Thymus (tissue), 11 donors: ENCODE data around the gene SFRP2. TPM values are rescaled to one million over a fixed set of nuclear protein-coding genes. Genes with fewer than 3 reads are reported as not detected.

Source experiments
- DNase-seq, 9 donors: peaks; one replicate each; pipeline ENCODE4 v3.0.0-alpha.2; 2013; ENCODE audit warnings: low spot score in 9 of 9, low read depth in 6 of 9, missing footprints in 1 of 9
- H3K27ac ChIP-seq, 2 donors: one replicate each; pipeline ENCODE4 v1.5.1; 2013; ENCODE audit warnings: control low read depth in 1 of 2, low read depth in 1 of 2, low read length in 1 of 2, mild to moderate bottlenecking in 1 of 2, moderate library complexity in 1 of 2
- H3K27me3 ChIP-seq, 2 donors: one replicate each; pipeline ENCODE4 v1.5.1; 2013; ENCODE audit warnings: low read length in 1 of 2; ENCODE audit not compliant: control insufficient read depth in 2 of 2, insufficient read depth in 1 of 2
- H3K36me3 ChIP-seq, 2 donors: one replicate each; pipeline ENCODE4 v1.5.1; 2013; ENCODE audit warnings: low read length in 1 of 2, mild to moderate bottlenecking in 1 of 2, moderate library complexity in 1 of 2; ENCODE audit not compliant: control insufficient read depth in 2 of 2, insufficient read depth in 2 of 2
- H3K4me1 ChIP-seq, 2 donors: one replicate each; pipeline ENCODE4 v1.5.1; 2013; ENCODE audit warnings: low read length in 2 of 2; ENCODE audit not compliant: control insufficient read depth in 2 of 2, insufficient read depth in 2 of 2
- H3K4me3 ChIP-seq, 2 donors: one replicate each; pipeline ENCODE4 v1.5.1; 2013; ENCODE audit warnings: low read length in 2 of 2, control low read depth in 1 of 2, mild to moderate bottlenecking in 1 of 2
- H3K9me3 ChIP-seq, 2 donors: one replicate each; pipeline ENCODE4 v1.5.1; 2013; ENCODE audit warnings: low read length in 1 of 2, mild to moderate bottlenecking in 1 of 2; ENCODE audit not compliant: control insufficient read depth in 2 of 2, insufficient read depth in 1 of 2
- WGBS: extraction: QIAGEN DNeasy Blood & Tissue Kit; methylation state at CpG from one replicate; pipeline ENCODE4 v1.1.7; 2013; 5-methylcytosine and 5-hydroxymethylcytosine counted together
- polyA plus RNA-seq: library from polyadenylated mRNA; stranded (reverse); fragments of 200-250 nt; gene quantifications from one replicate; pipeline ENCODE4 v1.2.3, GENCODE V29; 2013
- total RNA-seq: library from RNA; stranded (reverse); fragments of 120-200 nt; gene quantifications from one replicate; pipeline ENCODE4 v1.2.4, GENCODE V29; 2013
- donor health status: healthy.

The SFRP2 gene
- total and polyA plus RNA-seq, 2 donors: 0.96 to 1.7 TPM

DNA sequence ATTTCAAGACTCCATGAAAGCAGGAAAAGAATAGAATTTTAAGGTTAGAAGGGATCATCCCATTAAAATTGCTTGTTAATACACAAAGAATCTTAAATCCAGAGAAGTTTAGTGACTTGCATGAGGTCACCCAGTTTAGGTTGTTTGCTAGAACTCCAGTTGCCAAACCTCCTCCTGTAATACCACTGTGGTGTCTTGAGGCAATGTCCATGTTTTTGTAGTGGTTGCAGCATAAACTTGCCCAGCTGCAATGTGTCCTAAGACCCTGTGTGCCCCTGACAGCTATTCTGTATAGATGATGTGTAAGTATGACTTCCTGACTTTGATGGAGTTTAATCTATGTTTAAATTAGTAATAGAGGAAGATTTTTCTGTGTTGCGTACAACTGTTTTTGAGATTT, 6.3 kb downstream of the SFRP2 start:
- no peaks in the 10 kb centered on the region for H3K36me3 ChIP-seq
- no peak overlapping the region for H3K27ac ChIP-seq
- WGBS: 99% methylated on average over 1 of the region's 1 CpG
- no peak for DNase-seq
- H3K4me1 ChIP-seq: no peaks in the 10 kb centered on the region
- H3K4me3 ChIP-seq: no peak overlapping the region
- H3K9me3 ChIP-seq: no peaks in the 10 kb centered on the region
- peaks cover 15 to 44% of the 10 kb centered on the region in 2 donors for H3K27me3 ChIP-seq

DNA sequence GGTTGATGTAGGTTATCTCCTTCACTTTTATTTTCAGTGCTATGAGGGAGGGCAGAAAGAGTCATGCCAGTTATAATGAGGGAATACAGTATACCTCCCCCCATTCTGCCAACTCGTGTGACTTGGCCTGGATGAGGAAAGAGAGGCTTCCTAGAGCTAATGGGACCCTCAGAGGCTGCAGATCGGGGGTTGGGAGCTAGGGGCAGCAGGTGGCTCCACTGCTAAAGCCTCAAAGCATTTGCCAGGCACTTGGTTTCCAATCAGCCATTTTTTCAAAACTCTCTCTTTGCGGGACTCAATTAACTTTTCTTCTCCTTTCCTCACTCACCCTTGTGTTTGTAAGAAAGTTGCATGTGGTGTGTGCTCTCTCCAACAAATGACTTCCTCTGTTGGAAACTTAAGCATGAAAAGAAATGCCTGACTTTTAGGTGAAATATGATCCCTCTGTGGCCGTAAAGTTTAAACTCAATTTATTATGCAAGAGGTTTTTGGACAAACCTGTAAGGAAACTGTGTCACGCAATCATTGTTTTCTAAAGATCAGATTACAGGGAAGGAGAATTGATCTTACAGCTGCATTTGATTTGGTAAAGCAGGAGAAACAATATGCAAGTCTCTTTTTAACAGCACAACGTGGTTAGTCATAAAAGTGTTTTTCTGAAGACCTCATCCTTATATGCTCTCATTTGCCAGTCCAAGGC, 7.0 kb downstream of the SFRP2 start:
- Histone ChIP-seq H3K27ac (no peak overlapping the region), H3K9me3 (no peaks in the 10 kb centered on the region), H3K4me1 (no peaks in the 10 kb centered on the region), H3K4me3 (no peak overlapping the region), H3K27me3 (peaks cover 8 to 37% of the 10 kb centered on the region in 2 donors), H3K36me3 (no peaks in the 10 kb centered on the region)
- 45% methylated on average over 6 of the region's 6 CpGs for WGBS
- DNase-seq: no peak

DNA sequence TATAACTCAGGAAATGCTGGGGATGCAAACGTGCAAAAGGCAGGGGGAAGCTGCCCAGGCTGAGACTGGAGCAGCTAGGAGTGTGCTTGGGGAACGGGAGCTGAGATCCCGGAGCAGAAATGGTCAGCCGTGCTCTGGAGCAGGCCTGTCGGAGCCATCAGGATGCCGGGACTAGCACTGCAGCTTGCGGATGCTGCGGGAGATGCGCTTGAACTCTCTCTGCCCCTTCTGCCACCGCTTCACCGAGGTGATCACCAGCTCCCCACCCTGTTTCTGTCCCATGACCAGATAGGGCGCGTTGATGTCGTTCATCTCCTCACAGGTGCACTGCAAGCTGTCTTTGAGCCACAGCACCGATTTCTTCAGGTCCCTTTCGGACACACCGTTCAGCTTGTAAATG, 7.6 kb downstream of the SFRP2 start:
- Histone ChIP-seq H3K9me3 (no peaks in the 10 kb centered on the region), H3K4me1 (no peaks in the 10 kb centered on the region), H3K27me3 (peaks cover 7 to 31% of the 10 kb centered on the region in 2 donors), H3K36me3 (no peaks in the 10 kb centered on the region), H3K4me3 (no peak overlapping the region), H3K27ac (no peak overlapping the region)
- no peak for DNase-seq
- WGBS: 94% methylated on average over 17 of the region's 17 CpGs

DNA sequence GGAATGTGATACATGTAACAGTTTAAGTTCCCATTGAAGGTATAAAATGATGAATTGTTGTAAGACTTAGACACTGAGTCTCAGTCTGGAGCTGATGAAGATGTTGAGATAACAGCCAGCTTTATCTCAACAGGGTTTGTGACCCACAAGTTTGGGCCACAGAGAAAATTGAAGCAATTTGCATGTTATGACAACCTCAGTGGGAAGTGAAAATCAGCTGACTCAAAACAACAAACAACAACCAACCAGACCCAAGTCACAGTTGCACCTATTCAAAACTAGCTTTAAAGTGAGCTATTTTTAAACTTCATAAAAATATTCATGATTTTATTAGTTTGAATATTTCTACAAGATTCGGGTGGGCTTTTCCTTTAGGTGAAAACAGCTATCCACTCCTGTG, 8.0 kb downstream of the SFRP2 start:
- Histone ChIP-seq H3K4me3 (no peak overlapping the region), H3K36me3 (no peaks in the 10 kb centered on the region), H3K27ac (no peak overlapping the region), H3K9me3 (no peaks in the 10 kb centered on the region), H3K27me3 (peaks cover 2 to 27% of the 10 kb centered on the region in 2 donors), H3K4me1 (no peaks in the 10 kb centered on the region)
- no peak for DNase-seq
- WGBS: 89% methylated on average over 1 of the region's 1 CpG

DNA sequence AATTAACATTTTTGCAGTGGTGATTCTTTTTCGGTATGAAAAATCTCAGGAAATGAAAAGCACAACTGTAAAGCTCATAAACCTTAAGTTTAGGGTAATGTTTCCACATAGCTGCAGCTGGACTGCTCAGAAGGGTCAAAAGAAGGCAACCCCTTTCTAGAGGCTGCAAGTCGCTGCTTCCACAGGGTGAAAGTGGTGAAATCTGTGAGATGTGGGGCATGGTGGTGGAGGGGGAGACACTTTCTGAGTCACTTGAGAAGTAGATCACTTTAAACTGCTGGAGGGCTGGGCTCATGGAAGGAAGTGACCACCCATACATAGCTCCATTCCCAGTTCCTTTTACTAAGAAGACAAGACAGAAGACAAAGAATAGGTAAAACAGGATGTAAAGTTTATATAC, 8.7 kb downstream of the SFRP2 start:
- 86% methylated on average over 2 of the region's 2 CpGs for WGBS
- Histone ChIP-seq H3K4me1 (no peaks in the 10 kb centered on the region), H3K9me3 (no peaks in the 10 kb centered on the region), H3K4me3 (no peak overlapping the region), H3K27me3 (peaks cover 2 to 26% of the 10 kb centered on the region in 2 donors), H3K36me3 (no peaks in the 10 kb centered on the region), H3K27ac (no peak overlapping the region)
- DNase-seq: no peak

DNA sequence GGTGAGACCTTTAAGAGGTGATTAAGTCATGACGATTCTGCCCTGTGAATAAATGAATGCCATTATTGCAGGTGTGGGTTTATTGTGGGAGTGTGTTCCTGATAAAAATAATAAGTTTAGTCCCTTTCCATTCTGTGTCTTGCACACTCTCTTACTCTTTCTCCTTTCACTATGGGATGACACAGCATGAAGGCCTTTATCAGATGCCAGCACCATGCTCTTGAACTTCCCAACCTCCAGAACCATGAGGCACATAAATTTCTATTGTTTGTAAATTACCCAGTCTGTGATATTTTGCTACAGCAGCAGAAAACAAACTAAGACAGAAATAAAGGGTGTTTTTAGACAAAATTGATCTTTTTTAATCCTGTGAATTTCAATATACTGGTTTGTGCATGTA, 10.5 kb downstream of the SFRP2 start:
- WGBS: 98% methylated on average over 1 of the region's 1 CpG
- DNase-seq: no peak
- Histone ChIP-seq H3K27ac (no peak overlapping the region), H3K36me3 (no peaks in the 10 kb centered on the region), H3K27me3 (peaks cover 2 to 17% of the 10 kb centered on the region in 2 donors), H3K9me3 (no peaks in the 10 kb centered on the region), H3K4me3 (no peak overlapping the region), H3K4me1 (no peaks in the 10 kb centered on the region)

DNA sequence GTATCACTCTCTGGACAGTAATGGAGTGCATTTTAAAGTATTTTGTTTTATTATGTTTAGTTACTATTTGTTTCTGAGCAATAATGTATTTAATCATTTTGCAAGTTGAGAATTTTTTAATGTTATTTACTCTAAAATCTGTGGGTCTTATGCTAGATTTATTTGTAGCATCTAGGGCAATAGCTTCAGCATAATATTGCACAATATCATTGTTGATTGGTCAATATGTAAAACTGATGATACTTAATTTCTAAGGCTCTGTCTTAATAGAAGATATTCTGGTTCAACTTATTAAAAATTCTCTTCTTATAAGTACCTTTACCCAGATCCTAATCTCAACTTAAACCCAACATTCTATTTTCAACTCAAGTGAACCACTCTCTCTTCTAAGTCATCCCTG, 11.5 kb downstream of the SFRP2 start:
- DNase-seq: no peak
- Histone ChIP-seq H3K36me3 (no peaks in the 10 kb centered on the region), H3K9me3 (no peaks in the 10 kb centered on the region), H3K4me1 (no peaks in the 10 kb centered on the region), H3K4me3 (no peak overlapping the region), H3K27me3 (peaks cover 0 to 12% of the 10 kb centered on the region in 2 donors), H3K27ac (no peak overlapping the region)

DNA sequence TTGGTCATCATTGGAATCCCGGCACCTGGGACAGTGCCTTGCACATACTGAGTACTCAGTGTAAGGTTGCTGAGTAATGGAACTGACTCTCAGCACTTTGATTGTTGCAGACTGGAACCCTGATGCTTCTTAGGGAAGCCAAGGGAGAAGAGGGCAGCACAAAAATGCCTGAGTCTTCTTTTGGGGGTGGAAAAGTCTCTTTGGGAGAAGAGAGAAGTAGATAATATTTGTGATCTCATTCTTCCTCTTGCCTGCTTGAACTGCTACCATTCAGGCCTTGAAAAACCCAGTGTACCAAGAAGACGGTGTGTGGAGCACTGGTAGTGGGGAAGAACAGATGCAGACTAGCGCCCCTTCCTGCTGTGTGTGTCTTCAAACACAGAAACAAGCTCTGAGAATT, 12.3 kb downstream of the SFRP2 start:
- Histone ChIP-seq H3K4me3 (no peak overlapping the region), H3K4me1 (no peaks in the 10 kb centered on the region), H3K9me3 (no peaks in the 10 kb centered on the region), H3K36me3 (no peaks in the 10 kb centered on the region), H3K27ac (no peak overlapping the region), H3K27me3 (peaks cover 0 to 8% of the 10 kb centered on the region in 2 donors)
- DNase-seq: no peak
- 96% methylated on average over 3 of the region's 3 CpGs for WGBS

DNA sequence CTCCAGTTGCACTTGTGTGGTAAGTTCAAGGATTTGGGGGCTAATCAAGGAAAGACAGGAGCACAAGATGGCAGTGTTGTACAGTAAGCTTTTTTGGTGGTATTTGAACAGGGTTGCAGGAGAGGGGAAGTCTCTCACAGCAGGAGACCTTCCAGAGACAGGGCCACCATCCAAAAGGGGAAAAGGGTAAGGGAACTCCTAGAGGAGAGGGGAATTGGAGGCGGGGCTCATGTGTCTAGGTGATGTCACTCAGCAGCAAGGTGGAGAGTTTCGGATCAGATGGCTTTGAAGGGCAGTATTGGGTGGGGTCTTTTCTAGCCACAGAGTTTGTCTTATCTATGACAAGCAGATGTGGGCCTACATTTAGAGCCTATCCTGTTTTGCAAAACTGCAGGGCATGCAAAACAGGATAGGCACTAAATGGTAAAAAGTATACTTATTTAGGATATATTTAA, 15.6 kb downstream of the SFRP2 start:
- Histone ChIP-seq H3K4me3 (no peak overlapping the region), H3K4me1 (no peaks in the 10 kb centered on the region), H3K9me3 (no peaks in the 10 kb centered on the region), H3K27ac (no peak overlapping the region), H3K27me3 (no peaks in the 10 kb centered on the region), H3K36me3 (no peaks in the 10 kb centered on the region)
- WGBS: 94% methylated on average over 2 of the region's 2 CpGs
- no peak for DNase-seq
